Naive thymus-derived CD8-positive, alpha-beta T cell (primary cell): ENCODE measurements around the gene ARHGEF6. TPM values are rescaled to one million over a fixed set of nuclear protein-coding genes. Genes with fewer than 3 reads are reported as not detected.

Source experiments
- ATAC-seq, 2 donors: fragments of 150-1000 bp; cut with Tn5 transposase in 1 of 2; sonication (Bioruptor Pico), chemical (Tn5 transposase) in 1 of 2; 1 replicate in 1 of 2; 2 replicates in 1 of 2; pipeline ENCODE4 v1.10.0; 2021; ENCODE audit warnings: mild to moderate bottlenecking in 2 of 2, moderate library complexity in 2 of 2
- POLR2A ChIA-PET: fragments of 350-600 bp; sonication (Branson Sonifier 250); formaldehyde crosslinking; loops from one replicate; lab custom pipeline; 2021; ENCODE audit warnings: antibody characterized with exemption; lab: Charles Lee
- DNase-seq, 10 donors: peaks; one replicate each; pipeline versions ENCODE4 v3.0.0 to v3.0.0-alpha.2; 2020 to 2022
- H3K27ac Mint-ChIP-seq, 10 donors: one replicate each; pipeline ENCODE4 v1.8.0; 2020 to 2022; ENCODE audit warnings: mild to moderate bottlenecking in 10 of 10, mixed read lengths in 10 of 10, moderate library complexity in 4 of 10, inconsistent platforms in 1 of 10
- H3K27me3 Mint-ChIP-seq, 5 donors: one replicate each; pipeline ENCODE4 v1.8.0; 2021 to 2022; ENCODE audit warnings: mixed read lengths in 5 of 5
- H3K36me3 Mint-ChIP-seq, 3 donors: one replicate each; pipeline ENCODE4 v1.8.0; 2020 to 2022; ENCODE audit warnings: mixed read lengths in 3 of 3, mild to moderate bottlenecking in 2 of 3, inconsistent platforms in 1 of 3
- H3K4me1 Mint-ChIP-seq, 4 donors: one replicate each; pipeline ENCODE4 v1.8.0; 2021 to 2022; ENCODE audit warnings: mixed read lengths in 4 of 4
- H3K4me3 Mint-ChIP-seq, 10 donors: one replicate each; pipeline ENCODE4 v1.8.0; 2020 to 2022; ENCODE audit warnings: mild to moderate bottlenecking in 10 of 10, mixed read lengths in 10 of 10, moderate library complexity in 6 of 10, inconsistent platforms in 1 of 10
- H3K9me3 Mint-ChIP-seq, 9 donors: one replicate each; pipeline ENCODE4 v1.8.0; 2020 to 2022; ENCODE audit warnings: mixed read lengths in 9 of 9, mild to moderate bottlenecking in 3 of 9, inconsistent platforms in 1 of 9, moderate library complexity in 1 of 9
- polyA plus RNA-seq, 3 donors: library from polyadenylated mRNA; unstranded; fragments of 300-500 nt; fragmentation: Illumina TruSeq; gene quantifications; one replicate each; pipeline ENCODE4 v1.2.3, GENCODE V29; 2021
- total RNA-seq, 8 experiments: library from RNA in 2 of 8; stranded (reverse) in 2 of 8; gene quantifications; one replicate each; pipeline ENCODE4 v1.2.3 and lab custom pipeline; 2021 to 2026

The ARHGEF6 gene
- total and polyA plus RNA-seq, 5 experiments from 2014 or later, result 69.8 to 82.0 (median 75.4) TPM

- POLR2A ChIA-PET, result no interaction called here
- H3K27ac Mint-ChIP-seq, result peak overlapping the region in 4 of 10 donors; percentile 6 to 59 (median 28)
- no peak for DNase-seq
These were observed 42.5 kb downstream of the ARHGEF6 start for GRCh38 chrX:136738049-136738729.

GRCh38 chrX:136736690-136737089 lies 44.0 kb downstream of the ARHGEF6 start:
- H3K27ac Mint-ChIP-seq, result no peak overlapping the region
- no peak overlapping the region for H3K4me3 Mint-ChIP-seq
- POLR2A ChIA-PET, result interaction anchor here (0.7 kb wide), 2 partner anchors 10 to 46 kb away, joined by 3 to 4 read pairs; no protein-coding TSS in a partner anchor
- no peaks in the 10 kb centered on the region for H3K9me3 Mint-ChIP-seq
- no peaks in the 10 kb centered on the region for H3K27me3 Mint-ChIP-seq
- peaks cover 13 to 39% (median 32%) of the 10 kb centered on the region in 4 donors for H3K4me1 Mint-ChIP-seq
- H3K36me3 Mint-ChIP-seq, result peaks cover 0 to 58% (median 10%) of the 10 kb centered on the region in 3 donors
- ATAC-seq (no peak), DNase-seq (no peak)

More at GRCh38 chrX:136738049-136738729, 42.5 kb downstream of the ARHGEF6 start:
- Mint-ChIP-seq H3K27me3 (no peaks in the 10 kb centered on the region), H3K4me3 (no peak overlapping the region), H3K9me3 (no peaks in the 10 kb centered on the region), H3K4me1 (peaks cover 14 to 42% (median 39%) of the 10 kb centered on the region in 4 donors), H3K36me3 (peaks cover 0 to 66% (median 8%) of the 10 kb centered on the region in 3 donors)
- ATAC-seq, result no peak

GRCh38 chrX:136735601-136736000 lies 45.1 kb downstream of the ARHGEF6 start:
- Mint-ChIP-seq H3K4me1 (peaks cover 13 to 46% (median 36%) of the 10 kb centered on the region in 4 donors), H3K36me3 (peaks cover 0 to 64% (median 10%) of the 10 kb centered on the region in 3 donors), H3K4me3 (no peak overlapping the region), H3K9me3 (no peaks in the 10 kb centered on the region), H3K27ac (peak overlapping the region in 2 of 10 donors; percentile 33 to 62), H3K27me3 (no peaks in the 10 kb centered on the region)
- POLR2A ChIA-PET, result no interaction called here
- no peak for DNase-seq
- ATAC-seq, result no peak

GRCh38 chrX:136733613-136734012 lies 47.1 kb downstream of the ARHGEF6 start:
- peaks cover 9 to 35% (median 32%) of the 10 kb centered on the region in 4 donors for H3K4me1 Mint-ChIP-seq
- DNase-seq (no peak), ATAC-seq (no peak)
- no peak overlapping the region for H3K4me3 Mint-ChIP-seq
- H3K27me3 Mint-ChIP-seq, result no peaks in the 10 kb centered on the region
- H3K27ac Mint-ChIP-seq, result peak overlapping the region in 7 of 10 donors; percentile 3 to 83 (median 39)
- H3K9me3 Mint-ChIP-seq, result no peaks in the 10 kb centered on the region
- POLR2A ChIA-PET, result no interaction called here
- peaks cover 0 to 58% (median 8%) of the 10 kb centered on the region in 3 donors for H3K36me3 Mint-ChIP-seq

- Mint-ChIP-seq H3K4me1 (peaks cover 9 to 41% (median 36%) of the 10 kb centered on the region in 4 donors), H3K36me3 (peaks cover 0 to 41% (median 9%) of the 10 kb centered on the region in 3 donors), H3K27me3 (no peaks in the 10 kb centered on the region), H3K27ac (peak overlapping the region in 2 of 10 donors; percentile 17 to 25), H3K9me3 (no peaks in the 10 kb centered on the region), H3K4me3 (no peak overlapping the region)
- no peak for DNase-seq
- POLR2A ChIA-PET, result no interaction called here
- ATAC-seq, result no peak
These were observed 48.9 kb downstream of the ARHGEF6 start for GRCh38 chrX:136731798-136732197.

- no peak overlapping the region for H3K4me3 Mint-ChIP-seq
- no peak for ATAC-seq
- H3K4me1 Mint-ChIP-seq, result peaks cover 9 to 41% (median 37%) of the 10 kb centered on the region in 4 donors
- POLR2A ChIA-PET, result no interaction called here
- no peak for DNase-seq
- peaks cover 0 to 38% (median 9%) of the 10 kb centered on the region in 3 donors for H3K36me3 Mint-ChIP-seq
- H3K27ac Mint-ChIP-seq, result peak overlapping the region in 4 of 10 donors; percentile 45 to 77 (median 58)
- no peaks in the 10 kb centered on the region for H3K27me3 Mint-ChIP-seq
- no peaks in the 10 kb centered on the region for H3K9me3 Mint-ChIP-seq
These were observed 49.4 kb downstream of the ARHGEF6 start for GRCh38 chrX:136731207-136731782.

GRCh38 chrX:136728393-136728792 lies 52.3 kb downstream of the ARHGEF6 start:
- DNase-seq (no peak), ATAC-seq (no peak)
- Mint-ChIP-seq H3K4me3 (no peak overlapping the region), H3K27me3 (no peaks in the 10 kb centered on the region), H3K27ac (peak overlapping the region in 3 of 10 donors; percentile 18 to 85 (median 40)), H3K9me3 (no peaks in the 10 kb centered on the region), H3K36me3 (peaks cover 0 to 29% (median 5%) of the 10 kb centered on the region in 3 donors), H3K4me1 (peaks cover 5 to 28% (median 22%) of the 10 kb centered on the region in 4 donors)
- POLR2A ChIA-PET, result no interaction called here

- Mint-ChIP-seq H3K4me3 (no peak overlapping the region), H3K4me1 (peaks cover 5 to 22% (median 21%) of the 10 kb centered on the region in 4 donors), H3K9me3 (peaks cover 0 to 3% (median 0%) of the 10 kb centered on the region in 9 donors), H3K27ac (peak overlapping the region in 4 of 10 donors; percentile 10 to 59 (median 20)), H3K27me3 (no peaks in the 10 kb centered on the region), H3K36me3 (peaks cover 0 to 38% (median 28%) of the 10 kb centered on the region in 3 donors)
- POLR2A ChIA-PET, result interaction anchor here (1.1 kb wide), 1 partner anchor 155 kb away, joined by 3 read pairs; the partner anchor contains the start of gene RBMX
- DNase-seq (no peak), ATAC-seq (no peak)
These were observed 55.2 kb downstream of the ARHGEF6 start for GRCh38 chrX:136725441-136726104.

GRCh38 chrX:136718091-136718490 lies 62.6 kb downstream of the ARHGEF6 start:
- no peak for DNase-seq
- peaks cover 18 to 52% (median 35%) of the 10 kb centered on the region in 4 donors for H3K4me1 Mint-ChIP-seq
- H3K9me3 Mint-ChIP-seq, result peaks cover 0 to 3% (median 0%) of the 10 kb centered on the region in 9 donors
- no peaks in the 10 kb centered on the region for H3K27me3 Mint-ChIP-seq
- no peak overlapping the region for H3K4me3 Mint-ChIP-seq
- POLR2A ChIA-PET, result interaction anchor here (0.6 kb wide), 1 partner anchor 449 kb away, joined by 3 read pairs; no protein-coding TSS in a partner anchor
- no peak overlapping the region for H3K27ac Mint-ChIP-seq
- H3K36me3 Mint-ChIP-seq, result peaks cover 0 to 30% (median 23%) of the 10 kb centered on the region in 3 donors
- ATAC-seq, result no peak

- POLR2A ChIA-PET, result no interaction called here
- no peak for DNase-seq
- ATAC-seq, result peak; percentile 48 to 50
- Mint-ChIP-seq H3K27ac (peak overlapping the region; percentile 37 to 97 (median 76)), H3K4me1 (peaks cover 19 to 64% (median 45%) of the 10 kb centered on the region in 4 donors), H3K36me3 (peaks cover 0 to 26% (median 0%) of the 10 kb centered on the region in 3 donors), H3K4me3 (peak overlapping the region in 9 of 10 donors; percentile 4 to 75 (median 54)), H3K9me3 (no peaks in the 10 kb centered on the region), H3K27me3 (no peaks in the 10 kb centered on the region)
These were observed 65.8 kb downstream of the ARHGEF6 start for GRCh38 chrX:136714626-136715599.

- H3K9me3 Mint-ChIP-seq, result no peaks in the 10 kb centered on the region
- H3K27me3 Mint-ChIP-seq, result no peaks in the 10 kb centered on the region
- peaks cover 17 to 65% (median 45%) of the 10 kb centered on the region in 4 donors for H3K4me1 Mint-ChIP-seq
- DNase-seq, result no peak
- POLR2A ChIA-PET, result interaction anchor here (0.7 kb wide), 1 partner anchor 51 kb away, joined by 4 read pairs; no protein-coding TSS in a partner anchor
- ATAC-seq, result no peak
- peak overlapping the region in 6 of 10 donors; percentile 13 to 89 (median 60) for H3K27ac Mint-ChIP-seq
- peaks cover 0 to 33% (median 3%) of the 10 kb centered on the region in 3 donors for H3K36me3 Mint-ChIP-seq
- peak overlapping the region in 1 of 10 donors; percentile 29 for H3K4me3 Mint-ChIP-seq
These were observed 68.0 kb downstream of the ARHGEF6 start for GRCh38 chrX:136712650-136713310.
